Thyroid gland (tissue), 4 donors: Measurements from ENCODE around the gene ZNF438. TPM values are rescaled to one million over a fixed set of nuclear protein-coding genes. Genes with fewer than 3 reads are reported as not detected.

ENCODE experiments used
- DNase-seq, 2 donors: peaks; one replicate each; pipeline ENCODE4 v3.0.0-alpha.2; 2019
- H3K27ac ChIP-seq, 3 donors: fragments of 200-600 bp; sonication (generic); 1 replicate in 2 of 3; 2 replicates in 1 of 3; pipeline ENCODE4 v1.5.1; 2016 to 2019; ENCODE audit warnings: mild to moderate bottlenecking in 1 of 3, moderate library complexity in 1 of 3
- H3K27me3 ChIP-seq: fragments of 200-600 bp; sonication (generic); one replicate; pipeline ENCODE4 v1.5.1; 2019
- H3K36me3 ChIP-seq, 2 donors: fragments of 200-600 bp; sonication (generic); one replicate each; pipeline ENCODE4 v1.5.1; 2016 to 2019
- H3K4me1 ChIP-seq, 2 donors: fragments of 200-600 bp; sonication (generic); one replicate each; pipeline ENCODE4 v1.5.1; 2017 to 2019
- H3K4me3 ChIP-seq, 3 donors: fragments of 200-600 bp; sonication (generic); replicated peaks in 1 of 3; 1 replicate in 2 of 3; 2 replicates in 1 of 3; pipeline ENCODE4 v1.5.1; 2016; ENCODE audit warnings: mild to moderate bottlenecking in 1 of 3
- H3K9me3 ChIP-seq: fragments of 200-600 bp; sonication (generic); one replicate; pipeline ENCODE4 v1.5.1; 2017
- CTCF ChIP-seq, 6 experiments: fragments of 200-600 bp in 3 of 6; fragments of 450-650 bp in 3 of 6; sonication (generic) in 3 of 6; IDR thresholded peaks; one replicate each; pipeline ENCODE4 v1.5.1; 2016 to 2019; ENCODE audit warnings: antibody characterized with exemption in 6 of 6, mild to moderate bottlenecking in 2 of 6, inconsistent platforms in 1 of 6, moderate library complexity in 1 of 6
- POLR2A ChIP-seq, 2 donors: fragments of 450-650 bp; IDR thresholded peaks; one replicate each; pipeline ENCODE4 v1.6.1; 2017; ENCODE audit warnings: antibody characterized with exemption in 2 of 2, mild to moderate bottlenecking in 2 of 2, moderate library complexity in 1 of 2
- WGBS, 2 donors: methylation state at CpG; one replicate each; pipeline ENCODE4 v1.1.5; 2017; 5-methylcytosine and 5-hydroxymethylcytosine counted together
- intact Hi-C: fragments of 100-400 bp; cut with DNase I; formaldehyde crosslinking; loops from one replicate; pipeline ENCODE4 v1.15.1; 2023
- total RNA-seq, 4 donors: library from RNA; depleted of rRNA; stranded (reverse); fragments of >200 nt; gene quantifications; one replicate each; pipeline ENCODE4 v1.2.3, GENCODE V29; 2016

The ZNF438 gene
- total RNA-seq, 4 donors from 2014 or later, result 19.2 to 21.8 (median 20.3) TPM

GRCh38 chr10:31020209-31020608 lies 11.5 kb downstream of the ZNF438 start:
- intact Hi-C loops, result no loop called here
- Histone ChIP-seq H3K36me3 (no peaks in the 10 kb centered on the region), H3K4me1 (peaks cover 46 to 59% of the 10 kb centered on the region in 2 donors)

GRCh38 chr10:31018962-31019361 lies 12.7 kb downstream of the ZNF438 start:
- Histone ChIP-seq H3K36me3 (no peaks in the 10 kb centered on the region), H3K27me3 (no peaks in the 10 kb centered on the region), H3K4me1 (peaks cover 46 to 47% of the 10 kb centered on the region in 2 donors), H3K4me3 (no peak overlapping the region), H3K27ac (peak overlapping the region; percentile 7 to 76 (median 37)), H3K9me3 (no peaks in the 10 kb centered on the region)
- DNase-seq, result no peak
- TF ChIP-seq POLR2A (IDR thresholded peaks at IDR 0.05) (no peak), CTCF (IDR thresholded peaks at IDR 0.05) (no peak)
- intact Hi-C loops, result no loop called here
- WGBS, 2 donors, result 63 to 68% methylated on average over 2 of the region's 2 CpGs

More at GRCh38 chr10:31020209-31020608, 11.5 kb downstream of the ZNF438 start:
- no peak for TF ChIP-seq CTCF (IDR thresholded peaks at IDR 0.05)
- peak in 1 of 2 donors; percentile 52 for TF ChIP-seq POLR2A (IDR thresholded peaks at IDR 0.05)
- 15 to 24% methylated on average over 5 of the region's 5 CpGs for WGBS, 2 donors
- peak; percentile 49 to 58 for DNase-seq
- Histone ChIP-seq H3K27ac (peak overlapping the region; percentile 66 to 76 (median 74)), H3K27me3 (no peaks in the 10 kb centered on the region), H3K9me3 (no peaks in the 10 kb centered on the region), H3K4me3 (no peak overlapping the region)

- H3K27ac ChIP-seq, result peak overlapping the region; percentile 7 to 76 (median 37)
- no peaks in the 10 kb centered on the region for H3K36me3 ChIP-seq
- H3K4me3 ChIP-seq, result no peak overlapping the region
- DNase-seq, result no peak
- H3K9me3 ChIP-seq, result no peaks in the 10 kb centered on the region
- TF ChIP-seq CTCF (IDR thresholded peaks at IDR 0.05) (no peak), POLR2A (IDR thresholded peaks at IDR 0.05) (no peak)
- H3K4me1 ChIP-seq, result peaks cover 44 to 46% of the 10 kb centered on the region in 2 donors
- intact Hi-C loops, result no loop called here
- WGBS, 2 donors, result 87 to 90% methylated on average over 3 of the region's 3 CpGs
- H3K27me3 ChIP-seq, result no peaks in the 10 kb centered on the region
These were observed 13.3 kb downstream of the ZNF438 start for GRCh38 chr10:31018356-31018750.

- H3K4me3 ChIP-seq, result no peak overlapping the region
- H3K4me1 ChIP-seq, result peaks cover 44 to 46% of the 10 kb centered on the region in 2 donors
- WGBS, 2 donors, result 86 to 92% methylated on average over 4 of the region's 4 CpGs
- no peaks in the 10 kb centered on the region for H3K9me3 ChIP-seq
- H3K36me3 ChIP-seq, result no peaks in the 10 kb centered on the region
- no peak for DNase-seq
- H3K27ac ChIP-seq, result peak overlapping the region in 2 of 3 donors; percentile 37 to 76
- TF ChIP-seq POLR2A (IDR thresholded peaks at IDR 0.05), result no peak
- TF ChIP-seq CTCF (IDR thresholded peaks at IDR 0.05), result no peak
- no peaks in the 10 kb centered on the region for H3K27me3 ChIP-seq
- intact Hi-C loops, result no loop called here
These were observed 13.9 kb downstream of the ZNF438 start for GRCh38 chr10:31017534-31018355.

GRCh38 chr10:31014161-31014875 lies 17.3 kb downstream of the ZNF438 start:
- Histone ChIP-seq H3K9me3 (no peaks in the 10 kb centered on the region), H3K4me1 (peaks cover 40% of the 10 kb centered on the region in 2 donors), H3K4me3 (no peak overlapping the region), H3K27me3 (no peaks in the 10 kb centered on the region), H3K36me3 (no peaks in the 10 kb centered on the region), H3K27ac (no peak overlapping the region)
- TF ChIP-seq POLR2A (IDR thresholded peaks at IDR 0.05), result no peak
- no peak for TF ChIP-seq CTCF (IDR thresholded peaks at IDR 0.05)
- intact Hi-C loops, result no loop called here
- DNase-seq, result no peak
- 97% methylated on average over 7 of the region's 7 CpGs for WGBS, 2 donors
